ENCODE results near the gene CAND1. TPM values are rescaled to one million over a fixed set of nuclear protein-coding genes. Genes with fewer than 3 reads are reported as not detected.

Gene CAND1
- total and polyA plus RNA-seq, 3 donors from 2014 or later: 88.4 to 131 (median 125) TPM

DNA sequence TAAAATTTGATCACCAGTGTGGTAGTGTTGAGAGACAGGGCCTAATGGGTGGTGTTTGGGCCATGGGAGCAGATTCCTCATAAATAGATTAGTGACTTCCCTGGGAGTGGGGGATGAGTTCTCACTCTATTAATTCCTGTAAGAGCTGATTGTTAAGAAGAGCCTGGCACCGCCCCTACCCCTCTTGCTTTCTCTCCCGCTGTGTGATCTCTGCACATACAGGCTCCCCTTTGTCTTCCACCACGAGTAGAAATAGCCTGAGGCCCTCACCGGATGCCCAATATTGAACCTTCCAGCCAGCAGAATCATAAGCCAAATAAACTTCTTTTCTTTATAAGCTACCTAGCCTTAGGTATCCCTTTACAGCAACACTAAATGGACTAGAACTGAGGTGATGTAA, 31.9 kb upstream of the CAND1 start:
- no peak overlapping the region for H3K4me3 ChIP-seq
- WGBS, 2 donors: 57 to 68% methylated on average over 4 of the region's 4 CpGs
- intact Hi-C loops (cut with DNase I; ENCODE audit: low total_unique reads): no loop called here
- H3K27me3 ChIP-seq: no peaks in the 10 kb centered on the region
- TF ChIP-seq CTCF (IDR thresholded peaks at IDR 0.05) (no peak), POLR2A (IDR thresholded peaks at IDR 0.05) (no peak)
- no peak for DNase-seq
- H3K4me1 ChIP-seq: no peaks in the 10 kb centered on the region
- H3K9me3 ChIP-seq: no peaks in the 10 kb centered on the region
- no peaks in the 10 kb centered on the region for H3K36me3 ChIP-seq (ENCODE audit: low read depth, missing control alignments)
- no peak overlapping the region for H3K27ac ChIP-seq

- WGBS, 2 donors: 61 to 65% methylated on average over 2 of the region's 2 CpGs
- Histone ChIP-seq H3K27ac (no peak overlapping the region), H3K4me3 (no peak overlapping the region), H3K9me3 (no peaks in the 10 kb centered on the region), H3K4me1 (no peaks in the 10 kb centered on the region), H3K36me3 (ENCODE audit: low read depth, missing control alignments) (no peaks in the 10 kb centered on the region), H3K27me3 (no peaks in the 10 kb centered on the region)
- TF ChIP-seq CTCF (IDR thresholded peaks at IDR 0.05) (no peak), POLR2A (IDR thresholded peaks at IDR 0.05) (no peak)
- DNase-seq: no peak
- intact Hi-C loops (cut with DNase I; ENCODE audit: low total_unique reads): no loop called here
Observed at GRCh38 chr12:67239061-67239460, 30.1 kb upstream of the CAND1 start.

GRCh38 chr12:67241482-67241881, 27.7 kb upstream of the CAND1 start:
- H3K27ac ChIP-seq: no peak overlapping the region
- WGBS, 2 donors: 80 to 86% methylated on average over 3 of the region's 3 CpGs
- intact Hi-C loops (cut with DNase I; ENCODE audit: low total_unique reads): no loop called here

DNA sequence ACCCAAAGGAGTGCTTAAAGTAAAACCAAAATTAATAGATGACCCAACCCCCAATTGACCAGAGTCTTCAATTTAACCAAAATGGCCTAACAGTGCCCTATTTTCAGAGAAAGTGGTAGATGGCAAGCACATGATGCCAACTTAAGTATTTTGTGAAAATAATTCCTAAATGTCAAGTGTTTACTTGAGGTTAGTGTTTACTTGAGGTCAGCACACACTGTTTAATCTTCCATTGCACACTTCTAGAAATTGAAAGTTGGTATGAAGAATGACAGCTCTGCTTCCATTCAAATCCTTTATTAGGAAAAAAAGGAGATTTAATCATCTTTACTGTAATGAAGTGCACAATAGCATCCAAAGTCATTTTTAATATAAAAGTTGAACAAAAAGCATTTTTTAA, 25.9 kb upstream of the CAND1 start:
- no peaks in the 10 kb centered on the region for H3K9me3 ChIP-seq
- TF ChIP-seq CTCF (IDR thresholded peaks at IDR 0.05) (no peak), POLR2A (IDR thresholded peaks at IDR 0.05) (no peak)
- no peaks in the 10 kb centered on the region for H3K36me3 ChIP-seq (ENCODE audit: low read depth, missing control alignments)
- H3K27ac ChIP-seq: no peak overlapping the region
- no peaks in the 10 kb centered on the region for H3K27me3 ChIP-seq
- no peak overlapping the region for H3K4me3 ChIP-seq
- DNase-seq: no peak
- no peaks in the 10 kb centered on the region for H3K4me1 ChIP-seq
- intact Hi-C loops (cut with DNase I; ENCODE audit: low total_unique reads): no loop called here

More at GRCh38 chr12:67241482-67241881, 27.7 kb upstream of the CAND1 start:
- no peaks in the 10 kb centered on the region for H3K27me3 ChIP-seq
- no peak overlapping the region for H3K4me3 ChIP-seq
- no peak for DNase-seq
- H3K36me3 ChIP-seq (ENCODE audit: low read depth, missing control alignments): no peaks in the 10 kb centered on the region
- no peaks in the 10 kb centered on the region for H3K9me3 ChIP-seq
- TF ChIP-seq POLR2A (IDR thresholded peaks at IDR 0.05) (no peak), CTCF (IDR thresholded peaks at IDR 0.05) (no peak)
- H3K4me1 ChIP-seq: no peaks in the 10 kb centered on the region

DNA sequence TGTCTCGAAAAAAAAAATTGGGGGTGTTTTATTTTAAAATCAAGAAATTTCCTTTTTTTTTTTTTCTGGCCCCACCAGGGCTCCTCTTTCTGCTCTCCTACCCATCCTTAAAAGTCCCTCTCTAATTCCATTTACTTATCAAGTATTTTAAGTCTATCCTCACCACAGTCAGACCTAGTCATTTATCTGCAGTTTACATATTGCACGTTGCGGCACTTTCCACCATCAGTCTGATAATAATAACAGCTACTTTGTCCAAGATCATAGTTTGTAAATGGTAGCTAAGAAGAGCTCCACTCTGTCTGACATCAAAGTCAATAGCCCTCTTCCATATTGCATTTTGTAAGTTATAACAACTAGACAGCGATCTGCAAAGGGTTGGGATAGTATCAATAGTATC, 23.6 kb upstream of the CAND1 start:
- TF ChIP-seq POLR2A (IDR thresholded peaks at IDR 0.05): no peak
- TF ChIP-seq CTCF (IDR thresholded peaks at IDR 0.05): no peak
- WGBS, 2 donors: 85 to 88% methylated on average over 4 of the region's 4 CpGs

More for the DNA sequence above, 23.6 kb upstream of the CAND1 start:
- Histone ChIP-seq H3K36me3 (ENCODE audit: low read depth, missing control alignments) (no peaks in the 10 kb centered on the region), H3K27me3 (no peaks in the 10 kb centered on the region), H3K4me1 (no peaks in the 10 kb centered on the region), H3K27ac (no peak overlapping the region), H3K9me3 (no peaks in the 10 kb centered on the region), H3K4me3 (no peak overlapping the region)
- no peak for DNase-seq
- intact Hi-C loops (cut with DNase I; ENCODE audit: low total_unique reads): no loop called here

All from testis (tissue), 3 donors.